Measurements from ENCODE around the gene IFT25.

The IFT25 gene

DNA sequence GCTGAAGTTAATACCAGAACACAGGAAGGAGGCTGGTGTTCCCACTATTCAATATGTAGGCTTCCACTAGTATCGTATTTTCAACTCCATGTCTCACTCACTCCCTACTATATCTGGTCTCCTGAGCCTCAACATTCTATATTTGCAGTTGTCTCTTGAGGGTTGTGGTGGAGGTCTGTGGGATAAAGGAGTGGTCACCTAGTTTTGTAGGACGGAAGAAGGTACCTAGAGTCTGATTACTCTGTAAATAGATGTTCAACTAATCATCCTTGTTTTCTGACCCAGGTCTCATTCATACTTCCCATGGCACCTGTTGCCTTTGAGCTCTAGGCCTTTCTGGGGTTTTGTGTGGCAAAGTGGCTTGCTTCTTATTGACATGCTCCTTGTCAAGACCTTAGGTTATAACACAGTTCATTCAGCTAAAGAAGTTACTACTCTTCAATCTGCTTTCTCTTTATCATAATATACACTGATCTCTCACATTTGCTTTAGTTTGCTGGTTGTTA is 18.1 kb downstream of the IFT25 start:
- no peaks in the 10 kb centered on the region for H3K4me1 ChIP-seq
- H2AFZ ChIP-seq, result no peak overlapping the region
- no peaks in the 10 kb centered on the region for H3K27me3 ChIP-seq (ENCODE audit: control insufficient read depth, insufficient read depth, low read length)
- H3K36me3 ChIP-seq (ENCODE audit: control insufficient read depth, insufficient read depth, low read length), result no peaks in the 10 kb centered on the region
- no peak overlapping the region for H3K4me3 ChIP-seq (ENCODE audit: low read depth, low read length)
- no peak overlapping the region for H3K4me2 ChIP-seq (ENCODE audit: low read length)
- H3K27ac ChIP-seq, result no peak overlapping the region
- H3K9me3 ChIP-seq (ENCODE audit: control insufficient read depth, low read length), result no peaks in the 10 kb centered on the region
- H3K79me2 ChIP-seq, result no peaks in the 10 kb centered on the region
- H3K9ac ChIP-seq, result no peak overlapping the region
- no peak for TF ChIP-seq CTCF (IDR thresholded peaks at IDR 0.05)

GRCh38 chr1:53919675-53920066 is 25.8 kb downstream of the IFT25 start:
- TF ChIP-seq CTCF (IDR thresholded peaks at IDR 0.05), result no peak
- no peak overlapping the region for H3K4me2 ChIP-seq (ENCODE audit: low read length)
- H3K4me1 ChIP-seq, result no peaks in the 10 kb centered on the region
- no peak overlapping the region for H2AFZ ChIP-seq
- H3K9ac ChIP-seq, result no peak overlapping the region
- H3K9me3 ChIP-seq (ENCODE audit: control insufficient read depth, low read length), result no peaks in the 10 kb centered on the region
- no peaks in the 10 kb centered on the region for H3K27me3 ChIP-seq (ENCODE audit: control insufficient read depth, insufficient read depth, low read length)
- H3K36me3 ChIP-seq (ENCODE audit: control insufficient read depth, insufficient read depth, low read length), result no peaks in the 10 kb centered on the region
- H3K79me2 ChIP-seq, result no peaks in the 10 kb centered on the region
- H3K4me3 ChIP-seq (ENCODE audit: low read depth, low read length), result no peak overlapping the region
- no peak overlapping the region for H3K27ac ChIP-seq

DNA sequence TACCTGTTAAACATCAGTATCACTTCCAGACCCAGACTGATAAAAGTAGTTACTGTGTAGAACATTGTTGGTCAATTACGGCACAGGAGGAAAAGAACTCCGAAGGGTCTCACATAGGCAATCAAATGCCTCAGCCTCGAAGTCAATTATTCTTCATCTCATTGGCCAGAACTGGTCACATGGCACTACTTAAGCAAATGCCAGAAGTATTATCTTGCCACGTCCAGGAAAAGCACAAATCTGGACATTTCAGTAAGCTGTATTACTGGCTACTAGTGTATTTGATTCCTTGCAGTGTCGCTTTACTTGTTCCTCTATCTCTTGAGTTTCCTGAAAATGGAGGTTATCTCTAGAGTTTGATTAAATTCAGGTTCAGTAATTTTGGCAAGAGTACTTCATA is 27.2 kb downstream of the IFT25 start:
- H3K4me1 ChIP-seq, result no peaks in the 10 kb centered on the region
- H3K27ac ChIP-seq, result no peak overlapping the region
- H3K9ac ChIP-seq, result no peak overlapping the region
- no peak overlapping the region for H2AFZ ChIP-seq
- TF ChIP-seq CTCF (IDR thresholded peaks at IDR 0.05), result no peak
- H3K36me3 ChIP-seq (ENCODE audit: control insufficient read depth, insufficient read depth, low read length), result no peaks in the 10 kb centered on the region
- no peak overlapping the region for H3K4me2 ChIP-seq (ENCODE audit: low read length)
- no peak overlapping the region for H3K4me3 ChIP-seq (ENCODE audit: low read depth, low read length)
- no peaks in the 10 kb centered on the region for H3K79me2 ChIP-seq
- H3K27me3 ChIP-seq (ENCODE audit: control insufficient read depth, insufficient read depth, low read length), result no peaks in the 10 kb centered on the region
- H3K9me3 ChIP-seq (ENCODE audit: control insufficient read depth, low read length), result no peaks in the 10 kb centered on the region

GRCh38 chr1:53913352-53914033 is 32.0 kb downstream of the IFT25 start:
- Histone ChIP-seq H3K9me3 (ENCODE audit: control insufficient read depth, low read length) (no peaks in the 10 kb centered on the region), H3K36me3 (ENCODE audit: control insufficient read depth, insufficient read depth, low read length) (no peaks in the 10 kb centered on the region), H3K9ac (no peak overlapping the region), H3K4me2 (ENCODE audit: low read length) (no peak overlapping the region), H2AFZ (no peak overlapping the region), H3K4me1 (no peaks in the 10 kb centered on the region), H3K27ac (no peak overlapping the region), H3K79me2 (no peaks in the 10 kb centered on the region), H3K4me3 (ENCODE audit: low read depth, low read length) (no peak overlapping the region), H3K27me3 (ENCODE audit: control insufficient read depth, insufficient read depth, low read length) (no peaks in the 10 kb centered on the region)
- no peak for TF ChIP-seq CTCF (IDR thresholded peaks at IDR 0.05)

DNA sequence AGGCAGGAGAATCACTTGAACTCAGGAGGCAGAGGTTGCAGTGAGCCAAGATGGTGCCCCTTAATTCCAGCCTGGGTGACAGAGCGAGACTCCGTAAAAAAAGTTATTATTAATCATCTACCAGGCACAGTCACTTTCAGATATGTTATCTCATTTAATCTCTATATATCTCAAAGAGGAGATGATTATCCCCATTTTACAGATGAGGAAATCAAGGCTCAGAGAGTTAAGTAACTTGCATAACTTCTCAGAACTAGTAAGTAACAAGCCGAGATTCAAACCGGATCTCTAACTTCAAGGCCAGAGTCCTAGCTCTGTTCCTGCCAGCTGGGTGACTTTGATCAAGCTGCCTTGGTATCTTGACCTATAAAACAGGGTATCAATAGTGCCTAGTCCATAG is 34.1 kb downstream of the IFT25 start:
- no peak for TF ChIP-seq CTCF (IDR thresholded peaks at IDR 0.05)
- H3K27ac ChIP-seq, result no peak overlapping the region
- H2AFZ ChIP-seq, result no peak overlapping the region
- no peak overlapping the region for H3K4me3 ChIP-seq (ENCODE audit: low read depth, low read length)
- no peaks in the 10 kb centered on the region for H3K36me3 ChIP-seq (ENCODE audit: control insufficient read depth, insufficient read depth, low read length)
- no peaks in the 10 kb centered on the region for H3K79me2 ChIP-seq
- H3K4me1 ChIP-seq, result no peaks in the 10 kb centered on the region
- no peak overlapping the region for H3K9ac ChIP-seq
- no peak overlapping the region for H3K4me2 ChIP-seq (ENCODE audit: low read length)
- no peaks in the 10 kb centered on the region for H3K27me3 ChIP-seq (ENCODE audit: control insufficient read depth, insufficient read depth, low read length)
- H3K9me3 ChIP-seq (ENCODE audit: control insufficient read depth, low read length), result no peaks in the 10 kb centered on the region
